ENCODE results near the gene IL13.
"Not testable (repeated sequence)": the region's sequence is repeated elsewhere in the genome, so short reads cannot be mapped to it uniquely, and the experiment has no call there.

Gene IL13

DNA sequence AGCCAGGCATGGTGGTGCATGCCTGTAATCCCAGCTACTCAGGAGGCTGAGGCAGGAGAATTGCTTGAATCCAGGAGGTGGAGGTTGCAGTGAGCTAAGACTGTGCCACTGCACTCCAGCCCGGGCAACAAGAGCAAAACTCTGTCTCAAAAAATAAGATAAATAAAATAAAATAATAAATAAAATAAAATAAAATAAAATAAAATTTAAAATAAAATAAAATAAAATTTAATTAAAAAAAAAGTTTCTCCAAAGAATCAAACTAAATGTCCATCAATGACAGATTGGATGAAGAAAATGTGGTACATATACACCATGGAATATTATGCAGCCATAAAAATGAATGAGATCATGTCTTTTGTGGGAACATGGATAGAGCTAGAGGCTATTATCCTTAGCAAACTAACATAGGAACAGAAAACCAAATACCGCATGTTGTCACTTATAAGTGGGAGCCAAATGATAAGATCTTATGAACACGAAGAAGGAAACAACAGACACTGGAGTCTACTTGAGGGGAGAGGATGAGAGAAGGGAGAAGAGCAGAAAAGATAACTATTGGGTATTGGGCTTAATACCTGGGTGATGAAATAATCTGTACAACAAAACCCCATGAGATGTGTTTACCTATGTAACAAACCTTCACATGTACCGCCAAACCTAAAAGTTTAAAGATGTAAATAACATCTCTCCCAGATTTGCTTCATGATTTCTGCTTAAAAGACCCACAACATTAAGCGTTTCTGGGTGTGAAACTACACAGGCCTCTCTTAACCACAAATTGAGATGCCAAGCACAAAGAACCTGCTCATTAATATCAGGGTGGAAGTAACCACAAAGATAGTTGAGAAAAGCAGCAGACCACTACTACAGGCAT lies 34.0 kb downstream of the IL13 start:
- not testable (repeated sequence) for DNase-seq

- no peak for DNase-seq
Observed at GRCh38 chr5:132692632-132692967, 34.6 kb downstream of the IL13 start.

- no peak for DNase-seq
Observed at GRCh38 chr5:132695956-132696355, 38.0 kb downstream of the IL13 start.

GRCh38 chr5:132704875-132705274 lies 46.9 kb downstream of the IL13 start:
- no peak for DNase-seq

- no peak for DNase-seq
Observed at GRCh38 chr5:132708645-132709044, 50.7 kb downstream of the IL13 start.

Measured in DMS79 treated with DMSO at 0.1 percent for 48 hours (cell line).